ENCODE measurements around the gene ZMIZ1.

Gene ZMIZ1

GRCh38 chr10:79357180-79357579 is 288.4 kb downstream of the ZMIZ1 start:
- Histone ChIP-seq H3K9ac (no peak overlapping the region), H3K79me2 (ENCODE audit: insufficient read depth, low read depth) (peaks cover 3% of the 10 kb centered on the region; the same call in 1 of the 2 replicates), H3K4me1 (ENCODE audit: low read depth, poor library complexity, severe bottlenecking) (peaks cover 7% of the 10 kb centered on the region), H3K4me2 (no peak overlapping the region), H3K27me3 (ENCODE audit: insufficient read depth, low read depth) (no peaks in the 10 kb centered on the region), H3K4me3 (IDR thresholded peaks at IDR 0.05; ENCODE audit: insufficient read depth, low read depth, low read length) (no peak overlapping the region), H3K27ac (no peak overlapping the region), H2AFZ (ENCODE audit: low read depth) (no peak overlapping the region), H3K36me3 (ENCODE audit: insufficient read depth) (peaks cover 14% of the 10 kb centered on the region; the same call in 1 of the 2 replicates), H4K20me1 (ENCODE audit: insufficient read depth) (no peaks in the 10 kb centered on the region)
- TF ChIP-seq CTCF (conservative IDR thresholded peaks at IDR 0.05; ENCODE audit: low read depth, low read length) = no peak

GRCh38 chr10:79358811-79359210 is 290.0 kb downstream of the ZMIZ1 start:
- Histone ChIP-seq H3K79me2 (ENCODE audit: insufficient read depth, low read depth) (no peaks in the 10 kb centered on the region), H3K36me3 (ENCODE audit: insufficient read depth) (peaks cover 2% of the 10 kb centered on the region; the same call in 1 of the 2 replicates), H3K4me1 (ENCODE audit: low read depth, poor library complexity, severe bottlenecking) (no peaks in the 10 kb centered on the region), H3K4me3 (IDR thresholded peaks at IDR 0.05; ENCODE audit: insufficient read depth, low read depth, low read length) (no peak overlapping the region), H3K9ac (no peak overlapping the region), H3K27ac (no peak overlapping the region), H3K4me2 (no peak overlapping the region), H2AFZ (ENCODE audit: low read depth) (no peak overlapping the region), H4K20me1 (ENCODE audit: insufficient read depth) (no peaks in the 10 kb centered on the region), H3K27me3 (ENCODE audit: insufficient read depth, low read depth) (no peaks in the 10 kb centered on the region)
- no peak for TF ChIP-seq CTCF (conservative IDR thresholded peaks at IDR 0.05; ENCODE audit: low read depth, low read length)

GRCh38 chr10:79359816-79360498 is 291.2 kb downstream of the ZMIZ1 start:
- Histone ChIP-seq H2AFZ (ENCODE audit: low read depth) (no peak overlapping the region), H3K9ac (no peak overlapping the region), H3K79me2 (ENCODE audit: insufficient read depth, low read depth) (no peaks in the 10 kb centered on the region), H3K36me3 (ENCODE audit: insufficient read depth) (no peaks in the 10 kb centered on the region), H3K4me1 (ENCODE audit: low read depth, poor library complexity, severe bottlenecking) (no peaks in the 10 kb centered on the region), H3K4me3 (IDR thresholded peaks at IDR 0.05; ENCODE audit: insufficient read depth, low read depth, low read length) (no peak overlapping the region), H3K27me3 (ENCODE audit: insufficient read depth, low read depth) (no peaks in the 10 kb centered on the region), H3K4me2 (no peak overlapping the region), H3K27ac (no peak overlapping the region), H4K20me1 (ENCODE audit: insufficient read depth) (no peaks in the 10 kb centered on the region)
- no peak for TF ChIP-seq CTCF (conservative IDR thresholded peaks at IDR 0.05; ENCODE audit: low read depth, low read length)

GRCh38 chr10:79360499-79361342 is 292.0 kb downstream of the ZMIZ1 start:
- no peak overlapping the region for H3K4me3 ChIP-seq (IDR thresholded peaks at IDR 0.05; ENCODE audit: insufficient read depth, low read depth, low read length)
- H3K27me3 ChIP-seq (ENCODE audit: insufficient read depth, low read depth) = no peaks in the 10 kb centered on the region
- no peak for TF ChIP-seq CTCF (conservative IDR thresholded peaks at IDR 0.05; ENCODE audit: low read depth, low read length)
- H3K4me1 ChIP-seq (ENCODE audit: low read depth, poor library complexity, severe bottlenecking) = no peaks in the 10 kb centered on the region
- no peak overlapping the region for H3K9ac ChIP-seq
- no peaks in the 10 kb centered on the region for H4K20me1 ChIP-seq (ENCODE audit: insufficient read depth)
- no peak overlapping the region for H3K4me2 ChIP-seq
- no peaks in the 10 kb centered on the region for H3K79me2 ChIP-seq (ENCODE audit: insufficient read depth, low read depth)
- H3K27ac ChIP-seq = no peak overlapping the region
- no peaks in the 10 kb centered on the region for H3K36me3 ChIP-seq (ENCODE audit: insufficient read depth)
- H2AFZ ChIP-seq (ENCODE audit: low read depth) = no peak overlapping the region

All from KMS-11 (cell line).